GM23338 (cell line): ENCODE results near the gene SNRNP25. TPM values are rescaled to one million over a fixed set of nuclear protein-coding genes. Genes with fewer than 3 reads are reported as not detected.

ENCODE experiments used
- ATAC-seq: fragments of 200-7000 bp; cut with Tn5 transposase; 3 replicates; pipeline ENCODE4 v1.9.1; 2020
- DNase-seq: peaks from one replicate; pipeline ENCODE4 v3.0.0-alpha.2; 2015; ENCODE audit warnings: low spot score
- H2AFZ ChIP-seq: fragments of 200-600 bp; sonication (generic); 2 replicates; pipeline ENCODE4 v1.8.0; 2016; ENCODE audit warnings: antibody characterized with exemption, mild to moderate bottlenecking, moderate library complexity
- H3F3A ChIP-seq: fragments of 200-600 bp; sonication (generic); replicated peaks from 2 replicates; pipeline ENCODE4 v1.8.0; 2017; ENCODE audit warnings: antibody characterized with exemption, mixed run types, low read depth
- H3K27ac ChIP-seq: fragments of 200-600 bp; sonication (generic); 2 replicates; pipeline ENCODE4 v1.6.1; 2016; ENCODE audit warnings: low read depth
- H3K27me3 ChIP-seq: fragments of 200-600 bp; sonication (generic); 2 replicates; pipeline ENCODE4 v1.8.0; 2016; ENCODE audit warnings: mild to moderate bottlenecking, mixed run types, moderate library complexity; ENCODE audit not compliant: insufficient read depth
- H3K36me3 ChIP-seq: fragments of 200-600 bp; sonication (generic); 2 replicates; pipeline ENCODE4 v1.8.0; 2016; ENCODE audit warnings: mild to moderate bottlenecking; ENCODE audit not compliant: insufficient read depth
- H3K4me1 ChIP-seq: fragments of 200-600 bp; sonication (generic); 2 replicates; pipeline ENCODE4 v1.8.0; 2016; ENCODE audit warnings: mild to moderate bottlenecking, moderate library complexity; ENCODE audit not compliant: insufficient read depth
- H3K4me2 ChIP-seq: fragments of 200-600 bp; sonication (generic); 2 replicates; pipeline ENCODE4 v1.7.1; 2017; ENCODE audit warnings: mixed run types
- H3K4me3 ChIP-seq: fragments of 200-600 bp; sonication (generic); 2 replicates; pipeline ENCODE4 v1.6.1; 2016; ENCODE audit warnings: mixed run types
- H3K79me2 ChIP-seq: fragments of 200-600 bp; sonication (generic); replicated peaks from 2 replicates; pipeline ENCODE4 v1.8.0; 2017; ENCODE audit warnings: mild to moderate bottlenecking; ENCODE audit not compliant: insufficient read depth
- H3K9me2 ChIP-seq: fragments of 200-600 bp; sonication (generic); 2 replicates; pipeline ENCODE4 v1.8.0; 2017; ENCODE audit not compliant: insufficient read depth
- H4K20me1 ChIP-seq: fragments of 200-600 bp; sonication (generic); replicated peaks from 2 replicates; pipeline ENCODE4 v1.8.0; 2017; ENCODE audit warnings: mild to moderate bottlenecking; ENCODE audit not compliant: insufficient read depth
- H3K27ac Mint-ChIP-seq: 2 replicates; pipeline ENCODE4 v1.8.0; 2020; ENCODE audit warnings: inconsistent platforms, mild to moderate bottlenecking, moderate library complexity, mixed read lengths
- H3K27me3 Mint-ChIP-seq: 3 replicates; pipeline ENCODE4 v1.8.0; 2022; ENCODE audit warnings: low read depth, mild to moderate bottlenecking, moderate library complexity, mixed read lengths, inconsistent platforms; ENCODE audit not compliant: insufficient read depth, poor library complexity
- H3K36me3 Mint-ChIP-seq: 3 replicates; pipeline ENCODE4 v1.8.0; 2021; ENCODE audit warnings: low read depth, mild to moderate bottlenecking, inconsistent platforms, moderate library complexity, mixed read lengths
- H3K4me1 Mint-ChIP-seq: 3 replicates; pipeline ENCODE4 v1.8.0; 2020; ENCODE audit warnings: mild to moderate bottlenecking, inconsistent platforms, mixed read lengths
- H3K4me3 Mint-ChIP-seq: 3 replicates; pipeline ENCODE4 v1.8.0; 2021; ENCODE audit warnings: moderate library complexity, mild to moderate bottlenecking, inconsistent platforms, mixed read lengths
- H3K9me3 Mint-ChIP-seq: 3 replicates; pipeline ENCODE4 v1.8.0; 2020; ENCODE audit warnings: moderate library complexity, mild to moderate bottlenecking, inconsistent platforms, mixed read lengths
- EZH2 ChIP-seq: fragments of 200-600 bp; sonication (generic); IDR thresholded peaks from one replicate; pipeline ENCODE4 v1.8.0; 2017; ENCODE audit warnings: antibody characterized with exemption, mild to moderate bottlenecking, low read depth; ENCODE audit not compliant: unreplicated experiment
- EZH2phosphoT487 ChIP-seq: fragments of 200-600 bp; sonication (generic); IDR thresholded peaks from one replicate; pipeline ENCODE4 v1.8.1; 2018; ENCODE audit warnings: antibody characterized with exemption; ENCODE audit not compliant: unreplicated experiment
- ZNF462 ChIP-seq: fragments of 250-450 bp; sonication (Bioruptor Pico); IDR thresholded peaks from 2 replicates; pipeline ENCODE4 v1.5.0; 2020; ENCODE audit warnings: mild to moderate bottlenecking, moderate library complexity
- polyA plus RNA-seq: library from polyadenylated mRNA; unstranded; fragments of >200 nt; fragmentation: Nextera tagmentation; extraction: Ambion mirVana; gene quantifications from 2 replicates; pipeline ENCODE4 v1.2.1, GENCODE V29; 2016
- total RNA-seq: library from RNA; depleted of rRNA; stranded (reverse); fragments of >200 nt; shearing (Covaris generic); gene quantifications from 2 replicates; pipeline ENCODE4 v1.2.3, GENCODE V29; 2014
- TF ChIP-seq, protein P1 (sequence below), 2 experiments: fragments of 200-600 bp in 1 of 2; sonication (generic) in 1 of 2; conservative IDR thresholded peaks; 2 replicates each; pipeline versions ENCODE4 v1.5.1 to v1.6.1; 2016 to 2017; ENCODE audit warnings: antibody characterized with exemption in 2 of 2, low read depth in 2 of 2, mild to moderate bottlenecking in 2 of 2, moderate library complexity in 1 of 2

The SNRNP25 gene
- total and polyA plus RNA-seq, 2 experiments from 2014 or later: 34.4 to 79.5 TPM

DNA sequence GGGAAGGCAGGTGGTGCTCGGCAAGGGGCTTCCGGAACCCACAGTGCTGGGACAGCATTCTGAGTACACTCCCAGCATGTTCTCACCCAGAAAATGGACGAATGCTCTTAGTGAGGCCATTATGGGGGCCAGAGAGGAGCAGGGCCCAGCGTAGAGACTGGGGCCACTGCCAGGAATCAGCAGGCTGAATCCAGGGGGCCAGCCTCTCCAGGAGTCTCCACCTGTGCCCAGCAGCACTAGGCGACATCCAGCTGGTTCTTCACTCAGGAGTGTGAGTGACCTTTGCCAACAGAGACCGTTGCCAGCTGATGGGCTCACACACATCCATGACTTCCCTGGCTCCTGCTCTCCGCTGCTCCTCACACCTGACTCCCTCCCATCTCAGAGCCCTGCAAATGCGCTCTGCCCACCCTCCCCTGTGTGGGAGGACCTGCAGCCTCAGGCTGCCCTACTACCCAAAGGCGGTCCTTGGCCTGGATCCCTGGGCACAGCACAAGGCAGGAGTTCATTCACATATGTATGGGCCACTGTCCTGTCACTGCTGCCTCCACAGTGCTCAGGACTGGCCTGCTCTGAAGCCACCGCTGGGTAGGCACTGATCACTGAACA lies 13.7 kb downstream of the SNRNP25 start (continued):
- TF ChIP-seq ZNF462: no peak
- no peak for TF ChIP-seq EZH2
- TF ChIP-seq EZH2phosphoT487: no peak

- Histone ChIP-seq H4K20me1 (peaks cover 5% of the 10 kb centered on the region; the same call in 1 of the 2 replicates), H3K9me2 (no peaks in the 10 kb centered on the region), H3K4me2 (no peak overlapping the region), H3K4me1 (peaks cover 13% of the 10 kb centered on the region), H3K27me3 (no peaks in the 10 kb centered on the region), H3K4me3 (no peak overlapping the region), H2AFZ (no peak overlapping the region), H3K27ac (no peak overlapping the region), H3F3A (no peaks in the 10 kb centered on the region; the same call in 1 of the 2 replicates), H3K36me3 (no peaks in the 10 kb centered on the region), H3K79me2 (peaks cover 4% of the 10 kb centered on the region; the same call in 1 of the 2 replicates)
- H3K4me3 Mint-ChIP-seq: no peak overlapping the region
- H3K36me3 Mint-ChIP-seq: no peaks in the 10 kb centered on the region; the same call in 2 of the 3 replicates
- H3K9me3 Mint-ChIP-seq: no peaks in the 10 kb centered on the region
- DNase-seq: no peak
- H3K27me3 Mint-ChIP-seq: peaks cover 21% of the 10 kb centered on the region
- no peak overlapping the region for H3K27ac Mint-ChIP-seq
- peaks cover 30% of the 10 kb centered on the region for H3K4me1 Mint-ChIP-seq
- no peak for ATAC-seq
- TF ChIP-seq ZNF462 (no peak), EZH2phosphoT487 (no peak)
- TF ChIP-seq, protein P1, sequence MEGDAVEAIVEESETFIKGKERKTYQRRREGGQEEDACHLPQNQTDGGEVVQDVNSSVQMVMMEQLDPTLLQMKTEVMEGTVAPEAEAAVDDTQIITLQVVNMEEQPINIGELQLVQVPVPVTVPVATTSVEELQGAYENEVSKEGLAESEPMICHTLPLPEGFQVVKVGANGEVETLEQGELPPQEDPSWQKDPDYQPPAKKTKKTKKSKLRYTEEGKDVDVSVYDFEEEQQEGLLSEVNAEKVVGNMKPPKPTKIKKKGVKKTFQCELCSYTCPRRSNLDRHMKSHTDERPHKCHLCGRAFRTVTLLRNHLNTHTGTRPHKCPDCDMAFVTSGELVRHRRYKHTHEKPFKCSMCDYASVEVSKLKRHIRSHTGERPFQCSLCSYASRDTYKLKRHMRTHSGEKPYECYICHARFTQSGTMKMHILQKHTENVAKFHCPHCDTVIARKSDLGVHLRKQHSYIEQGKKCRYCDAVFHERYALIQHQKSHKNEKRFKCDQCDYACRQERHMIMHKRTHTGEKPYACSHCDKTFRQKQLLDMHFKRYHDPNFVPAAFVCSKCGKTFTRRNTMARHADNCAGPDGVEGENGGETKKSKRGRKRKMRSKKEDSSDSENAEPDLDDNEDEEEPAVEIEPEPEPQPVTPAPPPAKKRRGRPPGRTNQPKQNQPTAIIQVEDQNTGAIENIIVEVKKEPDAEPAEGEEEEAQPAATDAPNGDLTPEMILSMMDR (conservative IDR thresholded peaks at IDR 0.05; ENCODE audit: low read depth in 2 of 2): no peak
Observed at GRCh38 chr16:67884-68789, 14.5 kb downstream of the SNRNP25 start.
